ENCODE results near the gene PAXIP1.
"Not testable (repeated sequence)": the region's sequence is repeated elsewhere in the genome, so short reads cannot be mapped to it uniquely, and the experiment has no call there.

DNA sequence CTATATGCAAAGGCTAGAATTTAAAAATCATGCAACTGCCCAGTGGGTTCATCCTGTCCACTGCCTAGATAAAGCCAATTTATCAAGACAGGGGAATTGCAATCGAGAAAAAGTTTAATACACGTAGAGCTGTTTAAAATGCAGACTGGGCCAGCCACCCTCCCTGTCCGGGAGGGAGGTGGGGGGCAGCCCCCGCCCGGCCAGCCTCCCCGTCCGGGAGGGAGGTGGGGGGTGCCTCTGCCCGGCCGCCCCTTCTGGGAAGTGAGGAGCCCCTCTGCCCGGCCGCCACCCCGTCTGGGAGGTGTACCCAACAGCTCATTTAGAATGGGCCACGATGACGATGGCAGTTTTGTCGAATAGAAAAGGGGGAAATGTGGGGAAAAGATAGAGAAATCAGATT is 31.6 kb upstream of the PAXIP1 start:
- TF ChIP-seq, protein P1, sequence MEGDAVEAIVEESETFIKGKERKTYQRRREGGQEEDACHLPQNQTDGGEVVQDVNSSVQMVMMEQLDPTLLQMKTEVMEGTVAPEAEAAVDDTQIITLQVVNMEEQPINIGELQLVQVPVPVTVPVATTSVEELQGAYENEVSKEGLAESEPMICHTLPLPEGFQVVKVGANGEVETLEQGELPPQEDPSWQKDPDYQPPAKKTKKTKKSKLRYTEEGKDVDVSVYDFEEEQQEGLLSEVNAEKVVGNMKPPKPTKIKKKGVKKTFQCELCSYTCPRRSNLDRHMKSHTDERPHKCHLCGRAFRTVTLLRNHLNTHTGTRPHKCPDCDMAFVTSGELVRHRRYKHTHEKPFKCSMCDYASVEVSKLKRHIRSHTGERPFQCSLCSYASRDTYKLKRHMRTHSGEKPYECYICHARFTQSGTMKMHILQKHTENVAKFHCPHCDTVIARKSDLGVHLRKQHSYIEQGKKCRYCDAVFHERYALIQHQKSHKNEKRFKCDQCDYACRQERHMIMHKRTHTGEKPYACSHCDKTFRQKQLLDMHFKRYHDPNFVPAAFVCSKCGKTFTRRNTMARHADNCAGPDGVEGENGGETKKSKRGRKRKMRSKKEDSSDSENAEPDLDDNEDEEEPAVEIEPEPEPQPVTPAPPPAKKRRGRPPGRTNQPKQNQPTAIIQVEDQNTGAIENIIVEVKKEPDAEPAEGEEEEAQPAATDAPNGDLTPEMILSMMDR (IDR thresholded peaks at IDR 0.05 in 2 of 3, conservative IDR thresholded peaks at IDR 0.05 in 1 of 3; ENCODE audit: control insufficient read depth in 2 of 3, extremely low read depth in 1 of 3, insufficient read depth in 1 of 3, low read depth in 3 of 3, low read length in 3 of 3) = not testable (repeated sequence)
- TF ChIP-seq, protein P2, sequence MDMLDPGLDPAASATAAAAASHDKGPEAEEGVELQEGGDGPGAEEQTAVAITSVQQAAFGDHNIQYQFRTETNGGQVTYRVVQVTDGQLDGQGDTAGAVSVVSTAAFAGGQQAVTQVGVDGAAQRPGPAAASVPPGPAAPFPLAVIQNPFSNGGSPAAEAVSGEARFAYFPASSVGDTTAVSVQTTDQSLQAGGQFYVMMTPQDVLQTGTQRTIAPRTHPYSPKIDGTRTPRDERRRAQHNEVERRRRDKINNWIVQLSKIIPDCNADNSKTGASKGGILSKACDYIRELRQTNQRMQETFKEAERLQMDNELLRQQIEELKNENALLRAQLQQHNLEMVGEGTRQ (IDR thresholded peaks at IDR 0.05; ENCODE audit: borderline replicate concordance, low read depth, low read length) = not testable (repeated sequence)
- TF ChIP-seq, protein P3, sequence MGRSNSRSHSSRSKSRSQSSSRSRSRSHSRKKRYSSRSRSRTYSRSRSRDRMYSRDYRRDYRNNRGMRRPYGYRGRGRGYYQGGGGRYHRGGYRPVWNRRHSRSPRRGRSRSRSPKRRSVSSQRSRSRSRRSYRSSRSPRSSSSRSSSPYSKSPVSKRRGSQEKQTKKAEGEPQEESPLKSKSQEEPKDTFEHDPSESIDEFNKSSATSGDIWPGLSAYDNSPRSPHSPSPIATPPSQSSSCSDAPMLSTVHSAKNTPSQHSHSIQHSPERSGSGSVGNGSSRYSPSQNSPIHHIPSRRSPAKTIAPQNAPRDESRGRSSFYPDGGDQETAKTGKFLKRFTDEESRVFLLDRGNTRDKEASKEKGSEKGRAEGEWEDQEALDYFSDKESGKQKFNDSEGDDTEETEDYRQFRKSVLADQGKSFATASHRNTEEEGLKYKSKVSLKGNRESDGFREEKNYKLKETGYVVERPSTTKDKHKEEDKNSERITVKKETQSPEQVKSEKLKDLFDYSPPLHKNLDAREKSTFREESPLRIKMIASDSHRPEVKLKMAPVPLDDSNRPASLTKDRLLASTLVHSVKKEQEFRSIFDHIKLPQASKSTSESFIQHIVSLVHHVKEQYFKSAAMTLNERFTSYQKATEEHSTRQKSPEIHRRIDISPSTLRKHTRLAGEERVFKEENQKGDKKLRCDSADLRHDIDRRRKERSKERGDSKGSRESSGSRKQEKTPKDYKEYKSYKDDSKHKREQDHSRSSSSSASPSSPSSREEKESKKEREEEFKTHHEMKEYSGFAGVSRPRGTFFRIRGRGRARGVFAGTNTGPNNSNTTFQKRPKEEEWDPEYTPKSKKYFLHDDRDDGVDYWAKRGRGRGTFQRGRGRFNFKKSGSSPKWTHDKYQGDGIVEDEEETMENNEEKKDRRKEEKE (IDR thresholded peaks at IDR 0.05) = not testable (repeated sequence)
- not testable (repeated sequence) for TF ChIP-seq NFIC (IDR thresholded peaks at IDR 0.05; ENCODE audit: low read depth, low read length); CEBPB (IDR thresholded peaks at IDR 0.05; ENCODE audit: borderline replicate concordance in 1 of 2, low read depth in 2 of 2, low read length in 2 of 2); POLR2AphosphoS2 (IDR thresholded peaks at IDR 0.05; ENCODE audit: low read depth, low read length); NBN (IDR thresholded peaks at IDR 0.05); TBL1XR1 (IDR thresholded peaks at IDR 0.05; ENCODE audit: low read depth, low read length); CBFB (IDR thresholded peaks at IDR 0.05; ENCODE audit: low read depth); SIN3A (IDR thresholded peaks at IDR 0.05; ENCODE audit: low read depth, low read length)
- TF ChIP-seq, protein P4, sequence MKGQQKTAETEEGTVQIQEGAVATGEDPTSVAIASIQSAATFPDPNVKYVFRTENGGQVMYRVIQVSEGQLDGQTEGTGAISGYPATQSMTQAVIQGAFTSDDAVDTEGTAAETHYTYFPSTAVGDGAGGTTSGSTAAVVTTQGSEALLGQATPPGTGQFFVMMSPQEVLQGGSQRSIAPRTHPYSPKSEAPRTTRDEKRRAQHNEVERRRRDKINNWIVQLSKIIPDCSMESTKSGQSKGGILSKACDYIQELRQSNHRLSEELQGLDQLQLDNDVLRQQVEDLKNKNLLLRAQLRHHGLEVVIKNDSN (IDR thresholded peaks at IDR 0.05; ENCODE audit: borderline replicate concordance, extremely low read length, insufficient read depth, low read depth, low read length) = not testable (repeated sequence)
- TF ChIP-seq, protein P5, sequence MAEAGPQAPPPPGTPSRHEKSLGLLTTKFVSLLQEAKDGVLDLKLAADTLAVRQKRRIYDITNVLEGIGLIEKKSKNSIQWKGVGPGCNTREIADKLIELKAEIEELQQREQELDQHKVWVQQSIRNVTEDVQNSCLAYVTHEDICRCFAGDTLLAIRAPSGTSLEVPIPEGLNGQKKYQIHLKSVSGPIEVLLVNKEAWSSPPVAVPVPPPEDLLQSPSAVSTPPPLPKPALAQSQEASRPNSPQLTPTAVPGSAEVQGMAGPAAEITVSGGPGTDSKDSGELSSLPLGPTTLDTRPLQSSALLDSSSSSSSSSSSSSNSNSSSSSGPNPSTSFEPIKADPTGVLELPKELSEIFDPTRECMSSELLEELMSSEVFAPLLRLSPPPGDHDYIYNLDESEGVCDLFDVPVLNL (IDR thresholded peaks at IDR 0.05; ENCODE audit: low read depth, low read length) = not testable (repeated sequence)
- TF ChIP-seq, protein P6, sequence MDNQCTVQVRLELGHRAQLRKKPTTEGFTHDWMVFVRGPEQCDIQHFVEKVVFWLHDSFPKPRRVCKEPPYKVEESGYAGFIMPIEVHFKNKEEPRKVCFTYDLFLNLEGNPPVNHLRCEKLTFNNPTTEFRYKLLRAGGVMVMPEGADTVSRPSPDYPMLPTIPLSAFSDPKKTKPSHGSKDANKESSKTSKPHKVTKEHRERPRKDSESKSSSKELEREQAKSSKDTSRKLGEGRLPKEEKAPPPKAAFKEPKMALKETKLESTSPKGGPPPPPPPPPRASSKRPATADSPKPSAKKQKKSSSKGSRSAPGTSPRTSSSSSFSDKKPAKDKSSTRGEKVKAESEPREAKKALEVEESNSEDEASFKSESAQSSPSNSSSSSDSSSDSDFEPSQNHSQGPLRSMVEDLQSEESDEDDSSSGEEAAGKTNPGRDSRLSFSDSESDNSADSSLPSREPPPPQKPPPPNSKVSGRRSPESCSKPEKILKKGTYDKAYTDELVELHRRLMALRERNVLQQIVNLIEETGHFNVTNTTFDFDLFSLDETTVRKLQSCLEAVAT (IDR thresholded peaks at IDR 0.05) = not testable (repeated sequence)

Data from GM12878 (cell line).